HG03439 (cell line): ENCODE data around the gene FGF1.

Source experiments
- ATAC-seq: cut with Tn5 transposase; IDR thresholded peaks from one replicate; pipeline ENCODE4 v1.9.1; 2021; ENCODE audit warnings: mild to moderate bottlenecking, moderate library complexity; ENCODE audit not compliant: unreplicated experiment

FGF1 gene

DNA sequence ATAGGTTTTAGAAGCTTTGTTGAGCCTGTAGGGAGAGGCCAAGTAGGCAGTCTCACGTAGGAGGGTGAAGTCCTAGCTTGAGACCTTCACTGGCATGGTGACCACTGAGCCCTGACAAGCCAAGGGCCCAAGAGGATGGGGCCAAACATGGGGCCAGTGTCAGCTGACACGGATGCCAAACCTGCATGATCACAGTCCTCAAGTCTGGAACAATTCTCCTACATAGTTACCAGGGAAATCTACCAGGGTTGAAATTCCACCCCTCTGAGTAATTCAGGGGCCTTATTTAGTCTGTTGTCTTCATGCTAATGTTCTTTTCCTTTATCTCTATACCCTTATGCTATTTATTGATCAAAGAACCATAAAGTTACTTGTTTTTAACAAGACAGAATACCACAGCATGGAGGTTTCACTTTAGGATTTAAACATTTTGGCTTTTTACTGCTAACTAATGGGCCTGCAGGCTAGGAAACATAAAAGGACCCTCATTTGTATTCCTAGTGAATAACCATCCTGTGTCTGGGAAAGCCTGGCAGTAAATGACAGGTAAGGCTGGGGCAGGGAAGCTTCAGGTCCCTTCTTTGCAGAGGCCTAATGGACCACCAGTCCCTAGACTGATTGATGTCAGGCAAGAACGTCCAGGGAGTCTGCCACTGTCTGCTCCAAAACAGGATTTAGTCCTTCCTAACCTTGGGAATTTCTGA is 140.8 kb downstream of the FGF1 start:
- no peak for ATAC-seq

DNA sequence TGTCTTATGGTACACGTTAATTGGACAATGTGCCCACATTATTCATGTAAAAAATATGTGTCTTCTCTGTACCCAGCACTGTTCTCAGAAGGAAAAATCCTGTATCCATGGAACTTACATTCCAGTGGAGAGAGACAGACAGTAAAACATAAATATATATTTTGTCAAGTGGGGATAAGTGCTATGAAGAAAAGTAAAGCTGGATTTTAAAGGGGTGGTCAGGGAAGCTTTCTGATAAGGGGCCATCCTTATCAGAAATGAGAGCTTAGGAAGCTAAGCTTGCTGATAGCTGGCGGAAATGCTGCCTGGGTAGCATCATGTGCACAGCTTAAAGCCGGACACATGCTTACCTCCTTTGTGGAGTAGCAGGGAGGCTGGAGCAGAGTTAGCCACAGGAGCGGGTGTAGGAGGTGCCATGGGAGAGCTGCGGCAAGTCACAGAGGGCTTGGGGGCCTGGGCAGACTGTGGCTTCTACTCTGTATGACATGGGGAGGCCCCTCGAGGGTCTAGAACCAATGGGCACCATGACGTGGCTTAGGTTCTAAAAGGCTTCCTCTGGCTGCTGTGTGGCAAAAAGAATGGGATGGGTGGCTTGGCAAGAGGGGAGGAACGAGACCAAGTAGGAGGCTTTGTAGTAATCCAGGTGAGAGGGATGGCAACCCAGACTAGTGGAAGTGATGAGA is 141.7 kb downstream of the FGF1 start:
- no peak for ATAC-seq

DNA sequence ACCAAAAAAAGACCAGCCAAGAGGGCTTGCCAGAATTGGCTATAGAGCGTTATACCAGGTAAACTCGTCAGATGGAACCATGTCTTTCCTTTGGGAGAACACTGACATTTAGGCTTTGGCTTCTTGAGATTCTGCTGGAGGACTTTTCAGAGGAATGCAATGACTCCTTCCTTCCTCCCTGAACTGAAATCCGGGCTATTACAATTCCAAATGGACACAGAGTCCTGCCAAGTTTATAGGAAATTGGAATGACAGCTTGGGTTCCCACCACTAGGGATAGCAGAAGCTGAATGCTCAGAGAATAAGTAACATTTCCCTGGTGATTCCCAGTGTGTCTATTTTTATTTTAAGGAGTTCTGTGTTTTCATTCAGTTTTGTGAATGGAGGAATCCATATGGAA is 143.0 kb downstream of the FGF1 start:
- ATAC-seq = no peak
